Stimulated activated CD4-positive, alpha-beta T cell treated with anti-CD3 and anti-CD28 coated beads, TNF-alpha, amount 100 ng/mL, for 24 hours (primary cell): ENCODE results near the gene CTSZ.
A peak's percentile ranks its signal among the peaks of the same experiment; 100 is the strongest.

ENCODE experiments used
- DNase-seq, 3 experiments: peaks; one replicate each; pipeline ENCODE4 v3.0.0-alpha.2; 2020; ENCODE audit warnings: low read depth in 3 of 3

CTSZ gene

GRCh38 chr20:59032023-59032712 lies 25.1 kb upstream of the CTSZ start, which contains the start of gene ATP5F1E:
Gene ATP5F1E (minus strand): TSS chr20:59032335. CDS start chr20:59032251, 84 bp downstream.
- peak; percentile 88 to 96 (median 94) for DNase-seq

GRCh38 chr20:59031564-59032022 lies 24.5 kb upstream of the CTSZ start:
- no peak for DNase-seq

- no peak for DNase-seq
Measured at GRCh38 chr20:59030911-59031563, 24.0 kb upstream of the CTSZ start.

- DNase-seq, result no peak
Measured at GRCh38 chr20:59028812-59029211, 21.8 kb upstream of the CTSZ start.

GRCh38 chr20:59027741-59028320 lies 20.8 kb upstream of the CTSZ start:
- DNase-seq, result no peak

GRCh38 chr20:59026904-59027740 lies 20.1 kb upstream of the CTSZ start:
- no peak for DNase-seq

GRCh38 chr20:59025511-59025910 lies 18.5 kb upstream of the CTSZ start:
- DNase-seq, result no peak

- no peak for DNase-seq
Measured at GRCh38 chr20:59025086-59025485, 18.0 kb upstream of the CTSZ start.

- no peak for DNase-seq
Measured at GRCh38 chr20:59024111-59024530, 17.1 kb upstream of the CTSZ start.

GRCh38 chr20:59023616-59024015 lies 16.6 kb upstream of the CTSZ start:
- DNase-seq, result no peak

GRCh38 chr20:59022754-59023153 lies 15.7 kb upstream of the CTSZ start:
- DNase-seq, result no peak

- no peak for DNase-seq
Measured at GRCh38 chr20:59020938-59021551, 14.0 kb upstream of the CTSZ start.

- DNase-seq, result no peak
Measured at GRCh38 chr20:59019217-59019616, 12.2 kb upstream of the CTSZ start, which contains the start of gene TUBB1. Gene TUBB1 (plus strand): TSS chr20:59019429. CDS start chr20:59019523, 94 bp downstream.

- no peak for DNase-seq
Measured at GRCh38 chr20:59018817-59019216, 11.8 kb upstream of the CTSZ start.

GRCh38 chr20:59017493-59018231 lies 10.6 kb upstream of the CTSZ start:
- DNase-seq, result no peak

- DNase-seq, result peak in 1 of 3 experiments; percentile 14
Measured at GRCh38 chr20:59016795-59017492, 9.9 kb upstream of the CTSZ start.

GRCh38 chr20:59015812-59016711 lies 9.0 kb upstream of the CTSZ start:
- no peak for DNase-seq

GRCh38 chr20:59015411-59015810 lies 8.4 kb upstream of the CTSZ start:
- no peak for DNase-seq
